ENCODE measurements around the gene SMS.

The SMS gene

GRCh38 chrX:22021751-22022324 is 81.3 kb downstream of the SMS start:
- no peaks in the 10 kb centered on the region for H3K9me3 ChIP-seq (ENCODE audit: control insufficient read depth, insufficient read depth, low read length)
- H3K4me1 ChIP-seq (ENCODE audit: insufficient read depth, low read length) = peaks cover 11% of the 10 kb centered on the region
- H3K36me3 ChIP-seq (ENCODE audit: insufficient read depth, low read length) = no peaks in the 10 kb centered on the region
- H3K9ac ChIP-seq (ENCODE audit: low read depth, low read length) = no peak overlapping the region

- H3K36me3 ChIP-seq (ENCODE audit: insufficient read depth, low read length) = no peaks in the 10 kb centered on the region
- H3K9ac ChIP-seq (ENCODE audit: low read depth, low read length) = no peak overlapping the region
- no peaks in the 10 kb centered on the region for H3K9me3 ChIP-seq (ENCODE audit: control insufficient read depth, insufficient read depth, low read length)
- H3K4me1 ChIP-seq (ENCODE audit: insufficient read depth, low read length) = peaks cover 14% of the 10 kb centered on the region
Measured at GRCh38 chrX:22024577-22024976, 84.1 kb downstream of the SMS start.

- Histone ChIP-seq H3K36me3 (ENCODE audit: insufficient read depth, low read length) (no peaks in the 10 kb centered on the region), H3K9me3 (ENCODE audit: control insufficient read depth, insufficient read depth, low read length) (no peaks in the 10 kb centered on the region), H3K9ac (ENCODE audit: low read depth, low read length) (no peak overlapping the region), H3K4me1 (ENCODE audit: insufficient read depth, low read length) (peaks cover 14% of the 10 kb centered on the region)
Measured at GRCh38 chrX:22025751-22026150, 85.2 kb downstream of the SMS start.

DNA sequence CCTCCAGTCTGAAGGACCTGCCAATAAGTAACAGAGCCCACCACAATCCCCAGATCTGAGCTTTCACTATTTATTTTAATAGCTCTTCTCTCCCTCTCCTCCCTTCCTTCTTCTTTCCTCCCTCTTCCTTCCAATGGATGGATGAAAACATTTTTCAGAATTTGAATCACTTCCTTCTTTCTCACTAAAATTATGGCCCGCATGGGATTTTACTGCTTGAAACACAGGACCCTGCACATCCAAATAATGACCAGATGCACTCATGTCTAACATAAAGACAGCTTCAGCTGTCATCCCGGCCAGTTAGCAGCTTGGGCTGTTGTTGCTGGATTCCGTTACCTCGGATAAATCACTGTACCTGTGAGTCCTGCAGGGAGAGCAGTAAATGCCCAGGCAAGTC is 86.2 kb downstream of the SMS start:
- Histone ChIP-seq H3K9me3 (ENCODE audit: control insufficient read depth, insufficient read depth, low read length) (no peaks in the 10 kb centered on the region), H3K4me1 (ENCODE audit: insufficient read depth, low read length) (peaks cover 14% of the 10 kb centered on the region), H3K9ac (ENCODE audit: low read depth, low read length) (no peak overlapping the region), H3K36me3 (ENCODE audit: insufficient read depth, low read length) (no peaks in the 10 kb centered on the region)

- Histone ChIP-seq H3K4me1 (ENCODE audit: insufficient read depth, low read length) (peaks cover 13% of the 10 kb centered on the region), H3K36me3 (ENCODE audit: insufficient read depth, low read length) (no peaks in the 10 kb centered on the region)
Measured at GRCh38 chrX:22032084-22032483, 91.6 kb downstream of the SMS start, which contains the start of gene PHEX. Gene PHEX, plus strand, starts transcription at chrX:22032325. Its CDS starts 681 bp downstream, at chrX:22033006.

DNA sequence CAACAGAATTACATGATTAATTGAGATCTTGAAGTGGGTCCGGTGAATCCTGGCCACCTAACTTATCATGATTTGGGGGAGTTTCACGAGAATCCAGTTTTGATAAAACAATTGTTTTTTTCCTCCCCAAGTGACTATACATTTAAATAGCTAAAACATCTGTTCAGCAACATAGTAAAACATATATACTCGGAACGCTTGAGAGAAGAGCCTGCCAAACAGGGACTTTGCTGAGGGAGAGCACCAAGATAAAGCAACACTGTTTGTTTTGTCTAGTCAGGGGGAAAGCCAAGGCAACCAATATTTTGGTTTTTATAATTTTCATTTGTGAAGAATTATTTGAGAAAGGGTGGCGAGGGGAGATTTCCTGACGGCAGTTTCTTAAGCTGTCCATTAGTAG is 92.0 kb downstream of the SMS start:
- no peaks in the 10 kb centered on the region for H3K9me3 ChIP-seq (ENCODE audit: control insufficient read depth, insufficient read depth, low read length)
- peaks cover 18% of the 10 kb centered on the region for H3K4me1 ChIP-seq (ENCODE audit: insufficient read depth, low read length)
- H3K36me3 ChIP-seq (ENCODE audit: insufficient read depth, low read length) = no peaks in the 10 kb centered on the region
- H3K9ac ChIP-seq (ENCODE audit: low read depth, low read length) = no peak overlapping the region

More at GRCh38 chrX:22032084-22032483, 91.6 kb downstream of the SMS start, which contains the start of gene PHEX:
- no peaks in the 10 kb centered on the region for H3K9me3 ChIP-seq (ENCODE audit: control insufficient read depth, insufficient read depth, low read length)
- H3K9ac ChIP-seq (ENCODE audit: low read depth, low read length) = no peak within 1 kb of the TSS

GRCh38 chrX:22033818-22034217 is 93.3 kb downstream of the SMS start:
- Histone ChIP-seq H3K9me3 (ENCODE audit: control insufficient read depth, insufficient read depth, low read length) (no peaks in the 10 kb centered on the region), H3K9ac (ENCODE audit: low read depth, low read length) (no peak overlapping the region), H3K4me1 (ENCODE audit: insufficient read depth, low read length) (peaks cover 25% of the 10 kb centered on the region), H3K36me3 (ENCODE audit: insufficient read depth, low read length) (no peaks in the 10 kb centered on the region)

GRCh38 chrX:22035236-22035635 is 94.7 kb downstream of the SMS start:
- Histone ChIP-seq H3K36me3 (ENCODE audit: insufficient read depth, low read length) (no peaks in the 10 kb centered on the region), H3K4me1 (ENCODE audit: insufficient read depth, low read length) (peaks cover 21% of the 10 kb centered on the region)

GRCh38 chrX:22037225-22037624 is 96.7 kb downstream of the SMS start:
- Histone ChIP-seq H3K9ac (ENCODE audit: low read depth, low read length) (no peak overlapping the region), H3K36me3 (ENCODE audit: insufficient read depth, low read length) (no peaks in the 10 kb centered on the region), H3K9me3 (ENCODE audit: control insufficient read depth, insufficient read depth, low read length) (no peaks in the 10 kb centered on the region), H3K4me1 (ENCODE audit: insufficient read depth, low read length) (peaks cover 21% of the 10 kb centered on the region)

More at GRCh38 chrX:22035236-22035635, 94.7 kb downstream of the SMS start:
- Histone ChIP-seq H3K9ac (ENCODE audit: low read depth, low read length) (no peak overlapping the region), H3K9me3 (ENCODE audit: control insufficient read depth, insufficient read depth, low read length) (no peaks in the 10 kb centered on the region)

DNA sequence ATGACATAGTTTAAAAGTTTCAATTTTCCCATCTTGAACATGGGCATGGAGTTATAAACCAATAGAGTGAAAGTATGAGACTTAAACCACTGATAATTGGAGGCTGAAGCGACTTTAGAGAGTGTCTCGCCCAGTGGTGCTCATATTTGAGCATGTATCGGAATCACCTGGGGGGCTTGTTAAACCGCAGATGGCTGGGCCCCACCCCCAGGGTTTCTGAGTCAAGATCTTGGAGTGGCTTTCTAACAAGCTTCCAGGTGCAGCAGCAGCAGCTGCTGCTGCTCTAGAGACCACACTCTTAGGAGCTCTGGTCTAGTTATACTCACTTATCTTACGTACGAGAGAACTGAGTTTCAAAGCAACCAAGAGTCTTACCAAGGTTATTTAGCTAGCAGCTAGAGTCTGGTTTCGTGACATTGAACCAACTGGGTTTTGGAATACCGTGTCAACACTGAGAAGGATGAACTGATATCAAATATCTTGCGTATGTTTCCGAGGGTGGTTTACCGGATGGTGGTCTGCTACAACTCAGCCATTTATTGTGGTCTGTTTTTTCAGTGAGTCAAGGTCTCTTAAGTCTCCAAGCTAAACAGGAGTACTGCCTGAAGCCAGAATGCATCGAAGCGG is 97.5 kb downstream of the SMS start:
- peaks cover 21% of the 10 kb centered on the region for H3K4me1 ChIP-seq (ENCODE audit: insufficient read depth, low read length)
- H3K9ac ChIP-seq (ENCODE audit: low read depth, low read length) = no peak overlapping the region
- H3K9me3 ChIP-seq (ENCODE audit: control insufficient read depth, insufficient read depth, low read length) = no peaks in the 10 kb centered on the region
- no peaks in the 10 kb centered on the region for H3K36me3 ChIP-seq (ENCODE audit: insufficient read depth, low read length)

GRCh38 chrX:22039541-22039940 is 99.0 kb downstream of the SMS start:
- no peaks in the 10 kb centered on the region for H3K36me3 ChIP-seq (ENCODE audit: insufficient read depth, low read length)

GRCh38 chrX:22040184-22040583 is 99.7 kb downstream of the SMS start:
- Histone ChIP-seq H3K4me1 (ENCODE audit: insufficient read depth, low read length) (peaks cover 18% of the 10 kb centered on the region), H3K9ac (ENCODE audit: low read depth, low read length) (no peak overlapping the region), H3K9me3 (ENCODE audit: control insufficient read depth, insufficient read depth, low read length) (no peaks in the 10 kb centered on the region), H3K36me3 (ENCODE audit: insufficient read depth, low read length) (no peaks in the 10 kb centered on the region)

More at GRCh38 chrX:22039541-22039940, 99.0 kb downstream of the SMS start:
- no peaks in the 10 kb centered on the region for H3K9me3 ChIP-seq (ENCODE audit: control insufficient read depth, insufficient read depth, low read length)
- H3K4me1 ChIP-seq (ENCODE audit: insufficient read depth, low read length) = peaks cover 22% of the 10 kb centered on the region
- no peak overlapping the region for H3K9ac ChIP-seq (ENCODE audit: low read depth, low read length)

DNA sequence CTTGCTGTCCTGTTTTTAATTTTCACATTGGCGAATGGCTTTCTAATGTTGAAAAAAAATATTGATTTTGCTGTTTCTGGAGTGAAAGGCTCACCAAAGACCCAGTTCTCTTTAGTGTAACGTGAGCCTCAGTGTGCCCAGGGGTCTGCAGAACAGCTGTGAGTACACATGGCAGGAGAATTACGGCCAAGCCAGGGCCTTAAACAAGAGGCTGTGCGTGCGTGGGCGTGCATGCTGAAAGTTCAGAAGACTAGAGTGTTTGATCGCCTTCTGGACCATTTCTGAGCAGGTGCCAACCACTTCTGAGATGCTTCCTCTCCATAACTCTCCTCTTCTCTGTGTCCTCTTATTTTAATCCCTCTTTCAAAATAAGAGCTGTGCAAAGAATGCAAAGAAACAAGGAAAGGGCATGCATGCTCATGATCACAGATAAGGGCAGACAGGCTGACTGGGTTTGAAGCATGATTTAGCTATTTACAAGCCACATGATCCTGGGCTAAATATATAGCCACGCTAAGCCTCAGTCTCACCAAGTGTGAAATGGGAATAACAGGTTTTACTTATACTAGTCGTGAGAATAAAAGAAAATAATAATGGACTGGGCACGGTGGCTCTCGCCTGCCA is 101.5 kb downstream of the SMS start:
- Histone ChIP-seq H3K9ac (ENCODE audit: low read depth, low read length) (no peak overlapping the region), H3K4me1 (ENCODE audit: insufficient read depth, low read length) (peaks cover 18% of the 10 kb centered on the region), H3K9me3 (ENCODE audit: control insufficient read depth, insufficient read depth, low read length) (no peaks in the 10 kb centered on the region), H3K36me3 (ENCODE audit: insufficient read depth, low read length) (no peaks in the 10 kb centered on the region)

- Histone ChIP-seq H3K9ac (ENCODE audit: low read depth, low read length) (no peak overlapping the region), H3K9me3 (ENCODE audit: control insufficient read depth, insufficient read depth, low read length) (no peaks in the 10 kb centered on the region), H3K4me1 (ENCODE audit: insufficient read depth, low read length) (peaks cover 6% of the 10 kb centered on the region; the same call in 1 of the 2 replicates), H3K36me3 (ENCODE audit: insufficient read depth, low read length) (no peaks in the 10 kb centered on the region)
Measured at GRCh38 chrX:22043872-22044271, 103.4 kb downstream of the SMS start.

All from ES-I3 (cell line).